A673 (cell line): ENCODE data around the gene TFB1M.

Experiments used
- CTCF ChIP-seq: fragments of 300-800, 200-600 bp; sonication (generic); conservative IDR thresholded peaks from 2 replicates; pipeline ENCODE4 v1.5.1; 2017; ENCODE audit warnings: low read depth, mild to moderate bottlenecking, antibody characterized with exemption, low read length, moderate library complexity, mixed read lengths
- EZH2 ChIP-seq: fragments of 200-600 bp; sonication (generic); IDR thresholded peaks from 2 replicates; pipeline ENCODE4 v1.6.1; 2017; ENCODE audit warnings: borderline replicate concordance, low read depth, mild to moderate bottlenecking, mixed read lengths, antibody characterized with exemption, low read length; ENCODE audit not compliant: poor library complexity, severe bottlenecking

DNA sequence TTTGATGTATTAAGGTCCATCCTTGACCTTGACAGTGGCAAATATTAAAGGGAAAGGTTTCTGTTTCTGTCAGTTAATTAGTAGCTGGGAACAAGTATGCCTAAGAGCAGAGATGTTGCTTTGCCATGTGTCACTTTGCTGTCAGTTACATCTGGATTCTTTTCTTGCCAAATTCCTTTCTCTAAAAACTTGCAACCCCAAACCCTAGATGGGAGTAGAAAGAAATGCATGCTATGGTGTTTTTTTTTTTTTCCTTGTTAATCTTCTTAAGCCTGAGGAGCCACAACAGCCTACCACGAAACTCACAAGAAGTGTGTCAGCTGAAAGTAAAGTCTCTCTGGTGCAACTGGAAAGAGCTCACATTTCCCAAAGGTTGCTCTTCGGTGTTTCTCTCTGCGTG lies 68.5 kb downstream of the TFB1M start:
- TF ChIP-seq CTCF (no peak), EZH2 (no peak)
